GM12878 (cell line): Measurements from ENCODE around the gene GNLY. TPM values are rescaled to one million over a fixed set of nuclear protein-coding genes. Genes with fewer than 3 reads are reported as not detected.

ENCODE experiments used
- ATAC-seq: fragments of 200-7000 bp; cut with Tn5 transposase; 3 replicates; pipeline ENCODE4 v1.9.1; 2020; ENCODE audit warnings: mild to moderate bottlenecking, moderate library complexity
- BruUV-seq: library from RNA; stranded (reverse); fragments of 400-500 nt; replicated peaks from 2 replicates; lab custom pipeline; 2021; lab: Mats Ljungman, UMichigan
- CTCF ChIA-PET: fragments of 300-600 bp; sonication (Branson Sonifier 250); formaldehyde crosslinking; extraction: SDS; loops from one replicate; lab custom pipeline; 2021; ENCODE audit warnings: inconsistent platforms; lab: Yijun Ruan, JAX
- POLR2A ChIA-PET: fragments of 350-600 bp; formaldehyde crosslinking; extraction: SDS; loops from one replicate; lab custom pipeline; 2021; ENCODE audit warnings: inconsistent platforms; lab: Charles Lee
- RAD21 ChIA-PET: fragments of 300-600 bp; sonication (Branson Sonifier 250); formaldehyde crosslinking; loops from one replicate; lab custom pipeline; 2023; ENCODE audit warnings: antibody characterized with exemption; ENCODE audit not compliant: unreplicated experiment; lab: Charles Lee
- SMC1A ChIA-PET: fragments of 300-600 bp; sonication (Branson Sonifier 250); formaldehyde crosslinking; loops from one replicate; lab custom pipeline; 2023; ENCODE audit not compliant: unreplicated experiment, uncharacterized antibody; lab: Charles Lee
- DNase-seq: peaks from one replicate; pipeline ENCODE4 v3.0.0-alpha.2; 2011; ENCODE audit warnings: low read depth, low spot score
- FAIRE-seq: peaks from 3 replicates; lab custom pipeline; 2011; peaks lifted over from hg19 to GRCh38; lab: Jason Lieb, UNC
- H2AFZ ChIP-seq: 2 replicates; pipeline ENCODE4 v1.6.0; 2011; ENCODE audit warnings: low read depth, low read length, control low read depth; ENCODE audit not compliant: control insufficient read depth
- H3K27ac ChIP-seq: 2 replicates; pipeline ENCODE4 v1.5.1; 2011; ENCODE audit warnings: control low read depth; ENCODE audit not compliant: control insufficient read depth, insufficient read depth
- H3K27me3 ChIP-seq, 2 experiments: replicated peaks in 1 of 2; 2 replicates each; pipeline versions ENCODE4 v1.6.0 to v1.6.1; 2011; ENCODE audit warnings: low read length in 1 of 2; ENCODE audit not compliant: control insufficient read depth in 2 of 2, insufficient read depth in 2 of 2
- H3K36me3 ChIP-seq, 2 experiments: 2 replicates each; pipeline ENCODE4 v1.5.1; 2011; ENCODE audit warnings: low read length in 1 of 2; ENCODE audit not compliant: control insufficient read depth in 2 of 2, insufficient read depth in 2 of 2
- H3K4me1 ChIP-seq: 2 replicates; pipeline ENCODE4 v1.6.1; 2011; ENCODE audit warnings: mild to moderate bottlenecking, low read length, moderate library complexity, mixed read lengths; ENCODE audit not compliant: control insufficient read depth, insufficient read depth
- H3K4me2 ChIP-seq: 2 replicates; pipeline ENCODE4 v1.6.0; 2011; ENCODE audit warnings: control low read depth; ENCODE audit not compliant: control insufficient read depth, insufficient read depth
- H3K4me3 ChIP-seq: fragments of 200-600 bp; sonication (generic); 2 replicates; pipeline ENCODE4 v1.5.1; 2016
- H3K79me2 ChIP-seq: 2 replicates; pipeline ENCODE4 v1.6.0; 2011; ENCODE audit warnings: low read length; ENCODE audit not compliant: control insufficient read depth, insufficient read depth
- H3K9ac ChIP-seq: 2 replicates; pipeline ENCODE4 v1.8.0; 2011; ENCODE audit warnings: low read length, control low read depth, mixed read lengths; ENCODE audit not compliant: control insufficient read depth, insufficient read depth
- H3K9me3 ChIP-seq: replicated peaks from 3 replicates; pipeline ENCODE4 v1.5.1; 2011; ENCODE audit warnings: mild to moderate bottlenecking, low read length; ENCODE audit not compliant: control insufficient read depth, insufficient read depth
- H4K20me1 ChIP-seq: 2 replicates; pipeline ENCODE4 v1.6.0; 2011; ENCODE audit not compliant: control insufficient read depth, insufficient read depth
- RAD51 ChIP-seq: fragments of 450-650 bp; IDR thresholded peaks from 2 replicates; pipeline ENCODE4 v1.6.1; 2016; ENCODE audit warnings: moderate library complexity, mild to moderate bottlenecking, inconsistent platforms
- RBBP5 ChIP-seq: fragments of 200-600 bp; sonication (generic); conservative IDR thresholded peaks from 2 replicates; pipeline ENCODE4 v1.6.1; 2016
- RFX5 ChIP-seq: IDR thresholded peaks from 2 replicates; pipeline ENCODE4 v1.6.1; 2011; ENCODE audit warnings: low read depth, low read length, improper control_type of control experiment
- SMARCA5 ChIP-seq: fragments of 450-650 bp; IDR thresholded peaks from 2 replicates; pipeline ENCODE4 v1.6.1; 2017; ENCODE audit warnings: mild to moderate bottlenecking
- TARDBP ChIP-seq: IDR thresholded peaks from 2 replicates; pipeline ENCODE4 v1.6.1; 2016; ENCODE audit warnings: borderline replicate concordance
- ZNF622 ChIP-seq: fragments of 450-650 bp; IDR thresholded peaks from 2 replicates; pipeline ENCODE4 v1.6.1; 2017; ENCODE audit warnings: mild to moderate bottlenecking, inconsistent platforms
- WGBS: methylation state at CpG from one replicate; pipeline ENCODE4 v1.1.6; 2016; ENCODE audit warnings: low lambda C conversion rate; ENCODE audit not compliant: insufficient replicate concordance, insufficient coverage; ENCODE audit errors: missing lambda C conversion rate; 5-methylcytosine and 5-hydroxymethylcytosine counted together
- in situ Hi-C: fragments of 300-500 bp; cut with MboI; formaldehyde crosslinking; loops from 9 replicates; pipeline ENCODE4 v1.14.3; 2018; ENCODE audit warnings: mixed read lengths
- intact Hi-C: fragments of 100-400 bp; cut with micrococcal nuclease; formaldehyde crosslinking; loops from one replicate; pipeline ENCODE4 v1.14.2; 2022; ENCODE audit not compliant: unreplicated experiment
- polyA plus RNA-seq, 11 experiments: library from polyadenylated mRNA; depleted of rRNA in 4 of 11; unstranded in 6 of 11; stranded (reverse) in 5 of 11; fragments of >200 nt; fragmentation: Nextera tagmentation in 4 of 11; fragmentation: Illumina TruSeq in 1 of 11; extraction: Ambion mirVana in 4 of 11; extraction: Trizol in 1 of 11; gene quantifications; 1 replicate in 1 of 11; 2 replicates in 10 of 11; pipeline versions ENCODE4 v1.2.1 to v1.2.3, GENCODE V29; 2011 to 2016; ENCODE audit warnings: inconsistent platforms in 2 of 11, missing spikeins in 2 of 11, low read depth in 1 of 11
- total RNA-seq, 4 experiments: library from RNA; depleted of rRNA in 3 of 4; stranded (reverse); fragments of >200 nt in 3 of 4; fragmentation: Illumina TruSeq in 1 of 4; extraction: Trizol in 1 of 4; gene quantifications; 2 replicates each; pipeline versions ENCODE4 v1.2.1 to v1.2.3, GENCODE V29; 2013 to 2021
- TF ChIP-seq, protein P1 (sequence below): IDR thresholded peaks from 2 replicates; pipeline ENCODE4 v1.6.1; 2012; ENCODE audit warnings: mild to moderate bottlenecking, low read depth, low read length
- TF ChIP-seq, protein P2 (sequence below): fragments of 450-650 bp; formaldehyde crosslinking; IDR thresholded peaks from 2 replicates; pipeline ENCODE4 v1.5.0; 2022; ENCODE audit warnings: mild to moderate bottlenecking, missing genetic modification characterization

The GNLY gene
- total and polyA plus RNA-seq, 10 of the 15 experiments (the other 5 are each of a cell fraction or from before 2014, with no cell fraction given): 0.18 to 0.42 TPM; not detected in 8

DNA sequence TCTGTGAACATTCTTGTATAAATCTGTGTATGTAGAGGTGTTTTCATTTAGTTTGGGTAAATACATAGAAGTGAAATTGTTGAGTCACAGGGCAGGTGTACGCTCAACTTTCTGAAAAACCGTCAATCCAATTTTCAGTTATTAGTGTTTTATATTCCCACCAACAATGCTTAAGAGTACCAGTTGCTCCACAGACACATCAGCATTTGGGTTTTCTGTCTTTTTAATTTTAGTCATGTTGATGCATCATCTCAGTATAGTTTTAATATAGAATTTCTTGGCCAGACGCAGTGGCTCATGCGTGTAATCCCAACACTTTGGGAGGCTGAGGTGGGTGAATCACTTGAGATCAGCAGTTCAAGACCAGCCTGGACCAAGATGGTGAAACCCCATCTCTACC is 3.2 kb upstream of the GNLY start:
- ATAC-seq (no peak), DNase-seq (no peak), FAIRE-seq (no peak)
- ChIA-PET CTCF (interaction anchor here (0.6 to 3.3 kb wide), 2 partner anchors 14 to 15 kb away, joined by 3 to 10 read pairs; no protein-coding TSS in a partner anchor), RAD21 (no interaction called here), SMC1A (interaction anchor here (4.4 kb wide), 1 partner anchor 15 kb away, joined by 22 read pairs; no protein-coding TSS in a partner anchor), POLR2A (no interaction called here)
- no peak overlapping the region for H2AFZ ChIP-seq
- no peaks in the 10 kb centered on the region for H4K20me1 ChIP-seq
- H3K27me3 ChIP-seq: no peaks in the 10 kb centered on the region
- H3K4me2 ChIP-seq: no peak overlapping the region
- 49% methylated on average over 4 of the region's 4 CpGs for WGBS
- H3K79me2 ChIP-seq: no peaks in the 10 kb centered on the region
- H3K4me1 ChIP-seq: no peaks in the 10 kb centered on the region
- TF ChIP-seq SMARCA5 (no peak), RFX5 (no peak), RAD51 (no peak), ZNF622 (no peak), TARDBP (no peak), RBBP5 (no peak)
- TF ChIP-seq, protein P1, sequence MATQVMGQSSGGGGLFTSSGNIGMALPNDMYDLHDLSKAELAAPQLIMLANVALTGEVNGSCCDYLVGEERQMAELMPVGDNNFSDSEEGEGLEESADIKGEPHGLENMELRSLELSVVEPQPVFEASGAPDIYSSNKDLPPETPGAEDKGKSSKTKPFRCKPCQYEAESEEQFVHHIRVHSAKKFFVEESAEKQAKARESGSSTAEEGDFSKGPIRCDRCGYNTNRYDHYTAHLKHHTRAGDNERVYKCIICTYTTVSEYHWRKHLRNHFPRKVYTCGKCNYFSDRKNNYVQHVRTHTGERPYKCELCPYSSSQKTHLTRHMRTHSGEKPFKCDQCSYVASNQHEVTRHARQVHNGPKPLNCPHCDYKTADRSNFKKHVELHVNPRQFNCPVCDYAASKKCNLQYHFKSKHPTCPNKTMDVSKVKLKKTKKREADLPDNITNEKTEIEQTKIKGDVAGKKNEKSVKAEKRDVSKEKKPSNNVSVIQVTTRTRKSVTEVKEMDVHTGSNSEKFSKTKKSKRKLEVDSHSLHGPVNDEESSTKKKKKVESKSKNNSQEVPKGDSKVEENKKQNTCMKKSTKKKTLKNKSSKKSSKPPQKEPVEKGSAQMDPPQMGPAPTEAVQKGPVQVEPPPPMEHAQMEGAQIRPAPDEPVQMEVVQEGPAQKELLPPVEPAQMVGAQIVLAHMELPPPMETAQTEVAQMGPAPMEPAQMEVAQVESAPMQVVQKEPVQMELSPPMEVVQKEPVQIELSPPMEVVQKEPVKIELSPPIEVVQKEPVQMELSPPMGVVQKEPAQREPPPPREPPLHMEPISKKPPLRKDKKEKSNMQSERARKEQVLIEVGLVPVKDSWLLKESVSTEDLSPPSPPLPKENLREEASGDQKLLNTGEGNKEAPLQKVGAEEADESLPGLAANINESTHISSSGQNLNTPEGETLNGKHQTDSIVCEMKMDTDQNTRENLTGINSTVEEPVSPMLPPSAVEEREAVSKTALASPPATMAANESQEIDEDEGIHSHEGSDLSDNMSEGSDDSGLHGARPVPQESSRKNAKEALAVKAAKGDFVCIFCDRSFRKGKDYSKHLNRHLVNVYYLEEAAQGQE: no peak
- TF ChIP-seq, protein P2, sequence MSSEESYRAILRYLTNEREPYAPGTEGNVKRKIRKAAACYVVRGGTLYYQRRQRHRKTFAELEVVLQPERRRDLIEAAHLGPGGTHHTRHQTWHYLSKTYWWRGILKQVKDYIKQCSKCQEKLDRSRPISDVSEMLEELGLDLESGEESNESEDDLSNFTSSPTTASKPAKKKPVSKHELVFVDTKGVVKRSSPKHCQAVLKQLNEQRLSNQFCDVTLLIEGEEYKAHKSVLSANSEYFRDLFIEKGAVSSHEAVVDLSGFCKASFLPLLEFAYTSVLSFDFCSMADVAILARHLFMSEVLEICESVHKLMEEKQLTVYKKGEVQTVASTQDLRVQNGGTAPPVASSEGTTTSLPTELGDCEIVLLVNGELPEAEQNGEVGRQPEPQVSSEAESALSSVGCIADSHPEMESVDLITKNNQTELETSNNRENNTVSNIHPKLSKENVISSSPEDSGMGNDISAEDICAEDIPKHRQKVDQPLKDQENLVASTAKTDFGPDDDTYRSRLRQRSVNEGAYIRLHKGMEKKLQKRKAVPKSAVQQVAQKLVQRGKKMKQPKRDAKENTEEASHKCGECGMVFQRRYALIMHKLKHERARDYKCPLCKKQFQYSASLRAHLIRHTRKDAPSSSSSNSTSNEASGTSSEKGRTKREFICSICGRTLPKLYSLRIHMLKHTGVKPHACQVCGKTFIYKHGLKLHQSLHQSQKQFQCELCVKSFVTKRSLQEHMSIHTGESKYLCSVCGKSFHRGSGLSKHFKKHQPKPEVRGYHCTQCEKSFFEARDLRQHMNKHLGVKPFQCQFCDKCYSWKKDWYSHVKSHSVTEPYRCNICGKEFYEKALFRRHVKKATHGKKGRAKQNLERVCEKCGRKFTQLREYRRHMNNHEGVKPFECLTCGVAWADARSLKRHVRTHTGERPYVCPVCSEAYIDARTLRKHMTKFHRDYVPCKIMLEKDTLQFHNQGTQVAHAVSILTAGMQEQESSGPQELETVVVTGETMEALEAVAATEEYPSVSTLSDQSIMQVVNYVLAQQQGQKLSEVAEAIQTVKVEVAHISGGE (CRISPR knock-in tag): no peak
- no peak overlapping the region for H3K27ac ChIP-seq
- BruUV-seq: no TSS peak
- H3K9me3 ChIP-seq: no peaks in the 10 kb centered on the region
- in situ Hi-C loops (no loop called here), intact Hi-C loops (no loop called here)
- no peak overlapping the region for H3K4me3 ChIP-seq
- H3K36me3 ChIP-seq: no peaks in the 10 kb centered on the region
- H3K9ac ChIP-seq: no peak overlapping the region
